Sigmoid colon (tissue), 4 donors: ENCODE measurements around the gene SH3RF3.

Experiments used
- CTCF ChIP-seq, 4 experiments: fragments of 450-650 bp in 3 of 4; fragments of 200-600 bp in 1 of 4; IDR thresholded peaks; one replicate each; pipeline ENCODE4 v1.5.1; 2016 to 2019; ENCODE audit warnings: antibody characterized with exemption in 4 of 4, mild to moderate bottlenecking in 3 of 4, moderate library complexity in 2 of 4
- EP300 ChIP-seq, 4 donors: sonication (generic); formaldehyde crosslinking; IDR thresholded peaks; one replicate each; pipeline ENCODE4 v1.6.1; 2017; ENCODE audit warnings: antibody characterized with exemption in 4 of 4

GRCh38 chr2:109313343-109313742 is 184.3 kb downstream of the SH3RF3 start:
- TF ChIP-seq EP300 (IDR thresholded peaks at IDR 0.05) (no peak), CTCF (IDR thresholded peaks at IDR 0.05) (no peak)
